ENCODE data around the gene MIP.
"Not testable (repeated sequence)": the region's sequence is repeated elsewhere in the genome, so short reads cannot be mapped to it uniquely, and the experiment has no call there.

DNA sequence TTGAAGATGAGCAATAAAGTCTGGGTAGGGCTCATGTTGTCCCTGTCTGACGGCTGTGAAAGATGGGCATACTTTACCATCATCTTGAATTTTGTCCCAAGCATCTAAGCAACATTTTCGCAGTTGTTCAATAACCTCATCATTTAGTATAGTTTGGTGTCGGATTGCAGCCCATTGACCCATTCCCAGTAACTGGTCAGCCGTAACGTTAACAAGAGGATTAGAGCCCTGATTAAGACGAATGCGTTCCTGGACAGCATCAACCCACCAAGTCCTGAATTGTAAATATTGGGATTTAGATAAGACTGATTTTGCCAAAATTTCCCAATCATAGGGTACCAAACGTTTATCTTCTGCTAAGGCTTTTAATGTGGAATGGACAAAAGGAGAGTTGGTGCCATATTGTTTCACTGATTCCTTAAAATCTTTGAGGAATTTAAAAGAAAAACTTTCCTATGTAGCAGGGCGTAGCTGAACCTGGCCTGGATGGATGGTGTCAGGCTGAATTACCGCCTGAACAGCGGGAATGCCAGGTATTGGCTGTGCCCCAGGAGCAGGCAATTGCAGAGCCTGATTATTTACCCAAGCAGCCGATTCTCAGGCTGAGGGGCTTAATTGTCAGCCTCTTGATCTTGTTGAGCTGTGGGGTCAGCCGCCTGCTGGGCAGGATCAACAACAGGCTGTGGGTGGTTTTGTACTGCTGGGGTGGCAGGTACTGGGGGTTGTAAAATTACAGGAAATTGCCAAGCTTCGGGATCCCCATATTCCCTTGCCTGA lies 43.9 kb upstream of the MIP start:
- TF ChIP-seq, protein P1, sequence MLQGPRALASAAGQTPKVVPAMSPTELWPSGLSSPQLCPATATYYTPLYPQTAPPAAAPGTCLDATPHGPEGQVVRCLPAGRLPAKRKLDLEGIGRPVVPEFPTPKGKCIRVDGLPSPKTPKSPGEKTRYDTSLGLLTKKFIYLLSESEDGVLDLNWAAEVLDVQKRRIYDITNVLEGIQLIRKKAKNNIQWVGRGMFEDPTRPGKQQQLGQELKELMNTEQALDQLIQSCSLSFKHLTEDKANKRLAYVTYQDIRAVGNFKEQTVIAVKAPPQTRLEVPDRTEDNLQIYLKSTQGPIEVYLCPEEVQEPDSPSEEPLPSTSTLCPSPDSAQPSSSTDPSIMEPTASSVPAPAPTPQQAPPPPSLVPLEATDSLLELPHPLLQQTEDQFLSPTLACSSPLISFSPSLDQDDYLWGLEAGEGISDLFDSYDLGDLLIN (CRISPR knock-in tag; IDR thresholded peaks at IDR 0.05; ENCODE audit: borderline replicate concordance), result not testable (repeated sequence)
- TF ChIP-seq, protein P2, sequence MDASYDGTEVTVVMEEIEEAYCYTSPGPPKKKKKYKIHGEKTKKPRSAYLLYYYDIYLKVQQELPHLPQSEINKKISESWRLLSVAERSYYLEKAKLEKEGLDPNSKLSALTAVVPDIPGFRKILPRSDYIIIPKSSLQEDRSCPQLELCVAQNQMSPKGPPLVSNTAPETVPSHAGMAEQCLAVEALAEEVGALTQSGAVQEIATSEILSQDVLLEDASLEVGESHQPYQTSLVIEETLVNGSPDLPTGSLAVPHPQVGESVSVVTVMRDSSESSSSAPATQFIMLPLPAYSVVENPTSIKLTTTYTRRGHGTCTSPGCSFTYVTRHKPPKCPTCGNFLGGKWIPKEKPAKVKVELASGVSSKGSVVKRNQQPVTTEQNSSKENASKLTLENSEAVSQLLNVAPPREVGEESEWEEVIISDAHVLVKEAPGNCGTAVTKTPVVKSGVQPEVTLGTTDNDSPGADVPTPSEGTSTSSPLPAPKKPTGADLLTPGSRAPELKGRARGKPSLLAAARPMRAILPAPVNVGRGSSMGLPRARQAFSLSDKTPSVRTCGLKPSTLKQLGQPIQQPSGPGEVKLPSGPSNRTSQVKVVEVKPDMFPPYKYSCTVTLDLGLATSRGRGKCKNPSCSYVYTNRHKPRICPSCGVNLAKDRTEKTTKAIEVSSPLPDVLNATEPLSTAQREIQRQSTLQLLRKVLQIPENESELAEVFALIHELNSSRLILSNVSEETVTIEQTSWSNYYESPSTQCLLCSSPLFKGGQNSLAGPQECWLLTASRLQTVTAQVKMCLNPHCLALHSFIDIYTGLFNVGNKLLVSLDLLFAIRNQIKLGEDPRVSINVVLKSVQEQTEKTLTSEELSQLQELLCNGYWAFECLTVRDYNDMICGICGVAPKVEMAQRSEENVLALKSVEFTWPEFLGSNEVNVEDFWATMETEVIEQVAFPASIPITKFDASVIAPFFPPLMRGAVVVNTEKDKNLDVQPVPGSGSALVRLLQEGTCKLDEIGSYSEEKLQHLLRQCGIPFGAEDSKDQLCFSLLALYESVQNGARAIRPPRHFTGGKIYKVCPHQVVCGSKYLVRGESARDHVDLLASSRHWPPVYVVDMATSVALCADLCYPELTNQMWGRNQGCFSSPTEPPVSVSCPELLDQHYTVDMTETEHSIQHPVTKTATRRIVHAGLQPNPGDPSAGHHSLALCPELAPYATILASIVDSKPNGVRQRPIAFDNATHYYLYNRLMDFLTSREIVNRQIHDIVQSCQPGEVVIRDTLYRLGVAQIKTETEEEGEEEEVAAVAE (CRISPR knock-in tag; IDR thresholded peaks at IDR 0.05; ENCODE audit: borderline replicate concordance), result not testable (repeated sequence)
- TF ChIP-seq MYNN (CRISPR knock-in tag; IDR thresholded peaks at IDR 0.05; ENCODE audit: low read depth); ATF1 (CRISPR knock-in tag; IDR thresholded peaks at IDR 0.05); ZNF670 (CRISPR knock-in tag; IDR thresholded peaks at IDR 0.05; ENCODE audit: borderline replicate concordance); KDM5A (IDR thresholded peaks at IDR 0.05; ENCODE audit: borderline replicate concordance, low read length): not testable (repeated sequence)
- TF ChIP-seq, protein P3, sequence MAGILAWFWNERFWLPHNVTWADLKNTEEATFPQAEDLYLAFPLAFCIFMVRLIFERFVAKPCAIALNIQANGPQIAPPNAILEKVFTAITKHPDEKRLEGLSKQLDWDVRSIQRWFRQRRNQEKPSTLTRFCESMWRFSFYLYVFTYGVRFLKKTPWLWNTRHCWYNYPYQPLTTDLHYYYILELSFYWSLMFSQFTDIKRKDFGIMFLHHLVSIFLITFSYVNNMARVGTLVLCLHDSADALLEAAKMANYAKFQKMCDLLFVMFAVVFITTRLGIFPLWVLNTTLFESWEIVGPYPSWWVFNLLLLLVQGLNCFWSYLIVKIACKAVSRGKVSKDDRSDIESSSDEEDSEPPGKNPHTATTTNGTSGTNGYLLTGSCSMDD (CRISPR knock-in tag; IDR thresholded peaks at IDR 0.05), result not testable (repeated sequence)

All from HepG2 (cell line).